Activated T-helper 1 cell treated with anti-CD3 and anti-CD28 coated beads, Interleukin-12 subunit alpha, Interleukin-12 subunit beta, Interleukin-2, Interleukin-4 antibody, amounts not matched to agents 30 ng/mL and 10 ng/mL and 1 ng/mL, durations not matched to agents 14 hours and 24 hours and 36 hours (primary cell): ENCODE measurements around the gene PCDH12. TPM values are rescaled to one million over a fixed set of nuclear protein-coding genes. Genes with fewer than 3 reads are reported as not detected.

ENCODE experiments used
- DNase-seq: peaks from one replicate; pipeline ENCODE4 v3.0.0; 2021; ENCODE audit warnings: low spot score
- H3K27ac Mint-ChIP-seq: one replicate; pipeline ENCODE4 v1.8.0; 2021; ENCODE audit warnings: mild to moderate bottlenecking, mixed read lengths
- H3K27me3 Mint-ChIP-seq: one replicate; pipeline ENCODE4 v1.8.0; 2022; ENCODE audit warnings: mild to moderate bottlenecking, moderate library complexity, mixed read lengths; ENCODE audit not compliant: insufficient read depth
- H3K36me3 Mint-ChIP-seq: one replicate; pipeline ENCODE4 v1.8.0; 2021; ENCODE audit warnings: low read depth, mixed read lengths
- H3K4me1 Mint-ChIP-seq: one replicate; pipeline ENCODE4 v1.8.0; 2021; ENCODE audit warnings: low read depth, mixed read lengths
- H3K4me3 Mint-ChIP-seq: one replicate; pipeline ENCODE4 v1.8.0; 2021; ENCODE audit warnings: mild to moderate bottlenecking, moderate library complexity, mixed read lengths
- H3K9me3 Mint-ChIP-seq: one replicate; pipeline ENCODE4 v1.8.0; 2021; ENCODE audit warnings: mixed read lengths
- intact Hi-C: fragments of 100-400 bp; cut with micrococcal nuclease; formaldehyde crosslinking; loops from one replicate; pipeline ENCODE4 v1.15.1; 2024
- total RNA-seq: library from RNA; stranded (reverse); gene quantifications from 2 replicates; pipeline ENCODE4 v1.2.3, GENCODE V29; 2022

Gene PCDH12
- total RNA-seq, 1 donor from 2014 or later: 2.2 TPM

DNA sequence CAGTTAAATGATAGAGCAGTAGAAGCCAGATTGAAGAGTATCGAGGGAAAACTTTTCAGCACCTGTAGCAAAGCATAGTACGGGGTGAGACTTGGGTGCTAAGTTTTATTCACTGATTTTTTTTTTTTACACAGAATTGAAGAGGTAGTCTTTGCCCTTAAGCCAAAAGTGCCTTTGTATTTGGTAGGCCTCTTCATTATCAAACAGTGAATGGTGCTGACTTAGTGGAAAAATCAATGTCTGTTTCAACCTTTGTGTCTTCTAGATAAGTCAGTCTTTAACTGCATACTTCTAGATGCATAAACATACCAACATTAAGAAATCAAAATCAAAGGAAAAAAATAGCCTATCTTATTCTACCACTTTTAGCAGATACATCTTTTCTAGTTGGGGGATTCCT is 24.6 kb upstream of the PCDH12 start:
- H3K27ac Mint-ChIP-seq: no peak overlapping the region
- H3K9me3 Mint-ChIP-seq: no peaks in the 10 kb centered on the region
- H3K27me3 Mint-ChIP-seq: no peaks in the 10 kb centered on the region
- no peaks in the 10 kb centered on the region for H3K4me1 Mint-ChIP-seq
- no peak overlapping the region for H3K4me3 Mint-ChIP-seq
- intact Hi-C loops: no loop called here
- peaks cover 32% of the 10 kb centered on the region for H3K36me3 Mint-ChIP-seq
- no peak for DNase-seq

DNA sequence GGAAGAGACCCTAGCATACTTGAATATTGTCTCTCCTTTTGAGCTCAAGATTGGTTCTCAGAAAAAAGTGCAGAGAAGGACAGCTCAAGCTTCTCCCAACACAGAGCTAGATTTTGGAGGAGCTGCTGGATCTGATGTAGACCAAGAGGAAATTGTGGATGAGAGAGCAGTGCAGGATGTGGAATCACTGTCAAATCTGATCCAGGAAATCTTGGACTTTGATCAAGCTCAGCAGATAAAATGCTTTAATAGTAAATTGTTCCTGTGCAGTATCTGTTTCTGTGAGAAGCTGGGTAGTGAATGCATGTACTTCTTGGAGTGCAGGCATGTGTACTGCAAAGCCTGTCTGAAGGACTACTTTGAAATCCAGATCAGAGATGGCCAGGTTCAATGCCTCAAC is 20.4 kb upstream of the PCDH12 start:
- H3K27me3 Mint-ChIP-seq: no peaks in the 10 kb centered on the region
- H3K4me3 Mint-ChIP-seq: no peak overlapping the region
- DNase-seq: no peak
- no peak overlapping the region for H3K27ac Mint-ChIP-seq
- peaks cover 24% of the 10 kb centered on the region for H3K4me1 Mint-ChIP-seq
- intact Hi-C loops: no loop called here
- peaks cover 35% of the 10 kb centered on the region for H3K36me3 Mint-ChIP-seq
- no peaks in the 10 kb centered on the region for H3K9me3 Mint-ChIP-seq

DNA sequence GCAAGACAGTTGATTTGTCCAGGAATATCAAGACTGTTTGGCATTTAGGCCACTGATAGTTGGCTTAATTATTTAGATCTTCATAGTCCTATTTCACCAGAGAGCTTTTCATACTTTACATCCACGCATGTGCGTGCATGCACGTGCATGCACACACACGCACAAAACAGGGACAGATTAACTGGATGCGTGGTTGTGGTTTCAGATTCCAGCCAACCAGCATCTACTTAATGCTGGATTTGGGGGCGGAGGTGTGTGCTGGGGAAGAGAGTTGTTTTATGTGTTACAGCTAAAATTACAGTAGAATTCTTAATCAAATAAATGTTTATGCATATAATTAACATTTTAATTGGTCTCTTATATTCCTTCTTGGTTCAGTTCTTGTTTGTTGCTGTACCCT is 18.2 kb upstream of the PCDH12 start:
- Mint-ChIP-seq H3K9me3 (no peaks in the 10 kb centered on the region), H3K27me3 (no peaks in the 10 kb centered on the region), H3K27ac (no peak overlapping the region), H3K4me3 (no peak overlapping the region), H3K4me1 (peaks cover 27% of the 10 kb centered on the region), H3K36me3 (peaks cover 34% of the 10 kb centered on the region)
- DNase-seq: no peak
- intact Hi-C loops: no loop called here

DNA sequence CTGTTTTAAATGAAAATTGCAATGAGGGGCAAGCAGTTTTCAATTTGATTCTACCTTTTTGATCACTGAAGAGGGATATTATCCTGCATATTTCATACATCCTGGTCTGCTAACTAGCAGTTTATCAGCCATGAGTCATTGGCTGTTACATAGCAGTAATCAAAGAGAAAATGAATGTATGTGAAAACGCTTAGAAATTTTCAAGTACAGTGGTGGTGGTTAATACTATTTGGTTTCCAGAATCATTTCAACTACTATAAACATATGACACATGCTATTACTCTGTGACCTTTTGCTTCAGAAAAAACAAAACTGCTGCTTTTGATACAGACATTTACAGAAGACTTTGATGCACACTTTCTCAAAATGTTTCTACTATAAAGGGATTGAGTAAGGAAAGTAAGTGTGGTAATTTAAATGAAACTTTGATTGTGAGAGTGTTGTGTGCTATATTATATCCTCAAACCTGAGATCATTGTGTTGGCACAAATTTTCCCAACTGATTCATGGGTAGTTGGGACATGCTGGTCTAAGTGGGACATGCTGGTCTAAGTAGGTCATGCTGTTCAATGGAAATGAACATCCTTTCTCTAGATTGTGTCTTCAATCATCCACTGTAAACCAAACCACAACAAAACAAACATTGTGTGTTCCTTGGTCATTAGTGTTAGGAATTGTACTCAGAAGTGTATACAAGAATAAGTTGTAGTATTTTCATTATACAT is 16.0 kb upstream of the PCDH12 start:
- no peaks in the 10 kb centered on the region for H3K27me3 Mint-ChIP-seq
- H3K36me3 Mint-ChIP-seq: peaks cover 27% of the 10 kb centered on the region
- peaks cover 43% of the 10 kb centered on the region for H3K4me1 Mint-ChIP-seq
- H3K9me3 Mint-ChIP-seq: no peaks in the 10 kb centered on the region
- peak overlapping the region; percentile 21 for H3K27ac Mint-ChIP-seq
- intact Hi-C loops: no loop called here
- no peak for DNase-seq
- H3K4me3 Mint-ChIP-seq: no peak overlapping the region

DNA sequence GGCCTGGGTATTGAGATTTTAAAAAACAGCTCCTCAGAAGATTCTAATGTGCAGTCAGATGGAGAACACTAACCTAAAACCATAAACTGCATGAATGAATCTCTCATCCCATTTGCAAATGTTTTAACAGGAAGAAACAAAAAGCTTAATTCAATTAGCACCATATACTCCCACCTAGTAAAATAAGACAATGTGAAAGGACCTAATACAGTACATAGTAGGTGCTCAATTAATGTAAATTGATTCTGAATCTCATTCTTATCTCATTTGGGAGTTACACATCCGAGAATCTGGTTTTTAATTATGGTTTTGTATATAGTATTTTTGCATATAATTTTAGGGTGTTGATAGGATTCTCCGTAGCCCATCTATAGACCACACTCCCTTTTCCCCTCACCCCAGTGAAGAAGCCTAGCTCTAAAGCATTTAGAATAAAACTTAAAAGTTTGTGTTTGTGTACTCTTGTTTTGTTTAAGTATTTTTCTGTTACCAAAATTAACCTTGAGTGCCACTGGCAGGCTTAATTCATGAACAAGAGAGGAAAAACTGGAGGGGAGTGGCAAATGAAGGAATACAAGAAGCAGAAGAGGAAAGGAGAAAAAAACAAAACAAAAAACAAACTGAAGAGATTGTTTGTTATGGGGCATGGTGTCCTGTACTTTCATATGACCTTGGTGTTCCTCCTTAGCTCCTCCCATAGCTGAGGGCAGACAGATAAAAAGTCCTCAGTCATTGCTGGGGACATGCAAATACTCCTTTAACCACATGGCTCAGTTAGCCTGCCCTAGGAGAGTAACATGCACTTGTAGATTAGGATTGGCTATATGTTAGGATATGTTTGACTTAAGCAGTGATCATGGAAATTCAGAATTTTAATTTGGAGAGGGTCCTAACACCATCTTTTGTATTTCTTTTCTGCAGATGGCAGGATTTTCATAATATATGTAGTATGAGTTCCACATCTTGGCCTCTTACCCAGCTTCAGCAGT is 12.1 kb upstream of the PCDH12 start:
- Mint-ChIP-seq H3K4me1 (peaks cover 36% of the 10 kb centered on the region), H3K4me3 (peak overlapping the region; percentile 92), H3K27ac (peak overlapping the region; percentile 93), H3K27me3 (no peaks in the 10 kb centered on the region), H3K9me3 (no peaks in the 10 kb centered on the region), H3K36me3 (peaks cover 13% of the 10 kb centered on the region)
- no peak for DNase-seq
- intact Hi-C loops: loop anchor here (1.0 to 2.0 kb wide), 10 partner anchors 10 to 319 kb away; partner anchors contain the start of genes FCHSD1 and NDFIP1

DNA sequence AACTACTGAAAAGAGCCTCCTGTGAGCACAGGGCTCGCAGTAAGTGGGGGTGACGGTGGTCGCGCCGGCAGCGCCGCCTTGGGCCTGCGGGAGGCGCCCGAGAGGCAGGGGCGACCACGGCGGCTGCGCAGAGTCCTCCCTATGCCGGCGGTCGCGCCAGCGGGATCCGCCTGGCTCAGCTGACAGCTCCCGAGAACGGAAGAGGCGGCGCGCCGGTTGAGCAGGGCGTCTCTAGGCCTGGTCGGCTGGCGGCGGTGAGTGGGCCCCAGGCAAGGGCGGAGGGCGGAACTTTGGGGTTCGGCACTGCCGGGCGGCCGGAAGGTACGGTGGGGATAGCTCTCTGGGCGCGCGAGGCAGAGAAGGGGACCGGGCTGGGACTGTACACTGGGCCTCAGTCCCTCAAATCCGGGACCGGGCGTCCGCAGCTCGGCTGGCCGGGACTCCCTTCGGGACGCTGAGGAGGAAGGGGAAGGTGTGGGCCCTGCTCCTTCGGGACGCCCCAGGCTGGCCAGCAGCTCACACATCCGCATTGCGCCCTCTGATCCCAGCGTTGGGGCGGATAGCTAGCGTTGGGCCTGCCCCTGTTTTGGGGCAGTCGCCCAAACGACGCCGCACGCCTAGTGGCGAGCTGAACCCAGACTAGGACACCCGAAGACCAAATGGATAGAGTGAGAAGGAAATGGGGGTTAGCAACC is 11.1 kb upstream of the PCDH12 start, which contains the start of gene RNF14:
TSS of gene RNF14 (plus strand) at position 192 of the 695 bp plus-strand sequence. CDS start 4,484 bp downstream, outside the sequence.
- Mint-ChIP-seq H3K4me3 (peak within 1 kb of the TSS; percentile 92), H3K4me1 (peaks cover 26% of the 10 kb centered on the region), H3K27me3 (no peaks in the 10 kb centered on the region), H3K36me3 (peaks cover 7% of the 10 kb centered on the region), H3K27ac (peak within 1 kb of the TSS; percentile 93), H3K9me3 (no peaks in the 10 kb centered on the region)
- intact Hi-C loops: loop anchor here (1.0 to 2.0 kb wide), 10 partner anchors 9 to 318 kb away; partner anchors contain the start of genes FCHSD1 and NDFIP1
- DNase-seq: peak; percentile 95

DNA sequence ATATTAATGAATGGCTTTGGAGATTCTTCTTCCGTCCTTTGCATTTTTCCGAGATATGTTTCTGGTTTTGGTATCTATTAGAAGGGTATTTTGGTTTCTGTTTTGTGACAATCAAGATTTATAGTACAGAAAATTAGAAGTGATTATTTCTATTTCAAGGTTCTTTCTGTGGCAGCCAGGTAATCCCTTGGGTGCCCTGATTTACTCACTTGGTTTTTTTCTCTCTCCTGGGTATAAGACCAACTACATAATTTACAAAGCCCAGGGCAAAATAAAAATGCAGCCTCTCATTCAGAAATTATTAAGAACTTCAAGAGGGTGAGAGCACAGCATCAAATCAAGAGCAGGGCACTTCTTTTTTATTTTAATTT is 8.9 kb upstream of the PCDH12 start:
- H3K27ac Mint-ChIP-seq: no peak overlapping the region

DNA sequence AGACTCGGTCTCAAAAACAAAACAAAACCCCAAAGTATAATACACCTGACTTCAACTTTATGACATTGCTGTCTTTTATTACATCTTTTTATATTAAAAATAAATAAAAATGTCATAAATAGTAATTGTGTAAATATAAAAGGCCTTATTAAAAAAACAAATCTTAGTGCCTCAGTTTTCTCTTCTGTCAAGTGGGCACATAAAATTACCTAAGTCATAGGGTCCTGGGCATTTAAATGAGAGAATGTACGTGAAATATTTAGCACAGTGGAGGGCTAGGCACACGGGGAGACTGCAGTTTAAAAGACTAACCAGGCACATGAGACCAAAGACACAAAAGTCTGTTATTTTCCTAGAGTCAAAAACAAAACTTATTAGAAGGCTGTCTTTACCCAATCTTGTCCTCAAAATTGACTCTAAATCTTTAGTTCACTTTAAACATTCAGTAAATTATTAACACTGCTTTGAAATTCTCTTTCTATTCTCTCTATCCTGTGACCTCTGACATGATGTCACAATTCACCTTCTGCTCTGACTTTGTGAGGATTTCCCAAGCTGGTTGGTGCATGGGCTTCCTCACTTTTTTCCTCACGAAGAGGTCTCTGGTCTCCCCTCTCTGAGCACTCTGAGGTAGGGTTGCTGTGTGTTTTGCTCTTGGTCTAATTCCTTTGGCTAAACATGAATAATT is 8.4 kb upstream of the PCDH12 start:
- peaks cover 17% of the 10 kb centered on the region for H3K4me1 Mint-ChIP-seq
- intact Hi-C loops: no loop called here
- no peaks in the 10 kb centered on the region for H3K27me3 Mint-ChIP-seq
- peaks cover under 1% of the 10 kb centered on the region for H3K36me3 Mint-ChIP-seq
- H3K9me3 Mint-ChIP-seq: no peaks in the 10 kb centered on the region
- no peak for DNase-seq
- no peak overlapping the region for H3K4me3 Mint-ChIP-seq
- H3K27ac Mint-ChIP-seq: no peak overlapping the region

More for the DNA sequence above, 8.9 kb upstream of the PCDH12 start:
- intact Hi-C loops: no loop called here
- H3K36me3 Mint-ChIP-seq: peaks cover 2% of the 10 kb centered on the region
- DNase-seq: no peak
- peaks cover 16% of the 10 kb centered on the region for H3K4me1 Mint-ChIP-seq
- H3K4me3 Mint-ChIP-seq: no peak overlapping the region
- no peaks in the 10 kb centered on the region for H3K9me3 Mint-ChIP-seq
- H3K27me3 Mint-ChIP-seq: no peaks in the 10 kb centered on the region

DNA sequence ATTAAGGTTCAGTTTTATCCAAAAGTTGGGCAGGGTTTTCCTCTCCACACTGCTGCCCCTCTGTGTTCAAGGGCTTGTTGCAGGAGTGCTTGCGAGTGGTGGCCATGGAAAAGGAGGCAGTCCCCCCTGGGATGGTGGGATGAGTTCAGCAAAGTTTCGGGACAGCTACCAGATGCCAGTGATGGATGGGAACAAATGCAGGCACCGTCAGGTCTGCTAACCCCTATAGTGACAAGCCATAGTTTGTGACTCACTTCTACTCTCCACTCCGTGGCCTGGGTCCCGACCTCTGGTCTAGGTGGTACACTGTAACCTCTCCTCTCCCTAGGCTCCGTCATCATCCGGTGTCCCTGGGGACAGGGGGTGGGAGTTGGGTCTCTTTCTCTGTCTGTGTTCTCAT is 7.1 kb upstream of the PCDH12 start:
- intact Hi-C loops: no loop called here
- no peaks in the 10 kb centered on the region for H3K36me3 Mint-ChIP-seq
- H3K27ac Mint-ChIP-seq: no peak overlapping the region
- no peaks in the 10 kb centered on the region for H3K27me3 Mint-ChIP-seq
- H3K4me1 Mint-ChIP-seq: peaks cover 24% of the 10 kb centered on the region
- H3K9me3 Mint-ChIP-seq: no peaks in the 10 kb centered on the region
- H3K4me3 Mint-ChIP-seq: no peak overlapping the region
- no peak for DNase-seq

DNA sequence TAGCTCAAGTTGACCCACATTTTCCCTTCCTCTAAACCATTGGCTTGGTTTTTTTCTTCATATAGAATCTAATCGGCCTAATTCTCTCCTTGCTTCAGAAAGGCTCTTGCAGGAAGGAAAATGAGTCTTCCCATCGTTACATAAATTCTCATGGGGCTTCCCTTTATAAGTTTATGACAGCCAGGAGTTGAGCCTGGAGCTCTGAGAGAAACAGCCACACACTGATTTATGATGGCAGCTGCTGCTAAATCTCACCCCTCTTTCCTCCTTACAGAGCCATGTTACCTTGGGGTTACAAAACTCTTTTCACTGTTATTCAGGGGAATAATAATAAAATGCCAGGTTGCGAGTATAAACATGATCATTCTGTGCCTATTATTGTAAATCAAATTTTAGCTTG is 5.7 kb upstream of the PCDH12 start:
- Mint-ChIP-seq H3K9me3 (no peaks in the 10 kb centered on the region), H3K27ac (no peak overlapping the region), H3K27me3 (no peaks in the 10 kb centered on the region), H3K36me3 (no peaks in the 10 kb centered on the region), H3K4me3 (no peak overlapping the region), H3K4me1 (peaks cover 28% of the 10 kb centered on the region)
- DNase-seq: no peak
- intact Hi-C loops: no loop called here

DNA sequence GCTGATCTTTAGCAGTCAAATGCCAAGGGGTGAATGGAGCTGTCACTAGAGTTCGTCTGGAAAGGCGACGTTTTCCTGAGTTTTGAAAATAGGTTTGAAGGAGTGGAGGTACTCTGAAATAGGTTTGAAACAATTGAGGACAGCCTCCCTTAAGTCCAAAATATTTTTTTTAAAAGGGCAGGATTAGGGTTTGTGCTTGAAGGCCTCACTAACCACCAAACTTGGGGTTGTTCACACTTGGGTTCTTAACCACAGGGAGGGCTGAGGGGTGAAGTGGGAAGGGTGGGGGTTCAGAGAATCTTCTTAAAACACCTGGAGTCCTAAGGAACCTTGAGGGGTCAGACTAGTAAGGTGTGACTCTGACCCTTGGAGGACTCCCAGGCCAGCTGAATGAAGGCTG is 3.5 kb upstream of the PCDH12 start:
- Mint-ChIP-seq H3K9me3 (no peaks in the 10 kb centered on the region), H3K27ac (no peak overlapping the region), H3K36me3 (no peaks in the 10 kb centered on the region), H3K27me3 (no peaks in the 10 kb centered on the region), H3K4me1 (peaks cover 42% of the 10 kb centered on the region), H3K4me3 (no peak overlapping the region)
- DNase-seq: no peak
- intact Hi-C loops: loop anchor here (2.0 kb wide), 1 partner anchor 113 kb away; no protein-coding TSS in a partner anchor
